Sciatic nerve (tissue), 2 donors: ENCODE measurements around the gene GPR161. TPM values are rescaled to one million over a fixed set of nuclear protein-coding genes. Genes with fewer than 3 reads are reported as not detected.

Experiments
- ATAC-seq: fragments of 200-7000 bp; cut with Tn5 transposase; one replicate; pipeline ENCODE4 v1.9.1; 2020; ENCODE audit warnings: mild to moderate bottlenecking, moderate library complexity
- DNase-seq: peaks from one replicate; pipeline ENCODE4 v3.0.0-alpha.2; 2020; ENCODE audit warnings: low spot score
- intact Hi-C: fragments of 100-400 bp; cut with DNase I; formaldehyde crosslinking; loops from one replicate; pipeline ENCODE4 v1.14.2; 2022
- total RNA-seq: library from RNA; stranded (reverse); fragmentation: NEBNext Ultra II Directional; extraction: Animal tissue kit (Norgen Biotek cat#: 25700); gene quantifications from one replicate; pipeline ENCODE4 v1.2.1, GENCODE V29; 2021
- donor health status: DM: no; HTN: no; CAD: no.
- donor health status: DM: no; HTN: no; CAD: no.

Gene GPR161
- total RNA-seq, 1 donor from 2014 or later: 10.7 TPM

DNA sequence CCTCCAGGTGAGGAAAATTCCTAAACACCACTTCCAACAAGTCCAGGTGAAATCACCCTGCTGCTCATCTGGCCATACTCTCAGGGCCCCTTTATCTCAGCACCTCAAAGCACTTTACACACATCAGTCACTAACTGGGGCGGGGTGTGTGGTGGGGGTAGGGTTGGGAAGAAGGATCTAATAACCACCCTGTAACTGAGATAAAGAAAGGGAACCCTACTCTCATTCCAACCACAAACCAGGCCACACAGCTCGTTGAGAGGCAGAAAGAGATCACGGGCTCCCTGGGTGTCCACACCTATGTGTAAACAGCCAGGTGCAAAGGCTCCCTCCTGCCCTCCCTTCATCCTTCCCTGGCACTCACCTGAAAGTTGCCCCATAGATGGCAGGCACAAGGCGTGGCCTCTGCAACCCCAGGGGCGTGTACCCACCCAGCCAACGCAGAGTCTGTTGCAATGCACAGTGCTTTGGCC, 20.4 kb downstream of the GPR161 start:
- DNase-seq: no peak
- intact Hi-C loops: no loop called here
- no peak for ATAC-seq

GRCh38 chr1:168114845-168115244, 21.9 kb downstream of the GPR161 start:
- ATAC-seq (no peak), DNase-seq (no peak)
- intact Hi-C loops: no loop called here

DNA sequence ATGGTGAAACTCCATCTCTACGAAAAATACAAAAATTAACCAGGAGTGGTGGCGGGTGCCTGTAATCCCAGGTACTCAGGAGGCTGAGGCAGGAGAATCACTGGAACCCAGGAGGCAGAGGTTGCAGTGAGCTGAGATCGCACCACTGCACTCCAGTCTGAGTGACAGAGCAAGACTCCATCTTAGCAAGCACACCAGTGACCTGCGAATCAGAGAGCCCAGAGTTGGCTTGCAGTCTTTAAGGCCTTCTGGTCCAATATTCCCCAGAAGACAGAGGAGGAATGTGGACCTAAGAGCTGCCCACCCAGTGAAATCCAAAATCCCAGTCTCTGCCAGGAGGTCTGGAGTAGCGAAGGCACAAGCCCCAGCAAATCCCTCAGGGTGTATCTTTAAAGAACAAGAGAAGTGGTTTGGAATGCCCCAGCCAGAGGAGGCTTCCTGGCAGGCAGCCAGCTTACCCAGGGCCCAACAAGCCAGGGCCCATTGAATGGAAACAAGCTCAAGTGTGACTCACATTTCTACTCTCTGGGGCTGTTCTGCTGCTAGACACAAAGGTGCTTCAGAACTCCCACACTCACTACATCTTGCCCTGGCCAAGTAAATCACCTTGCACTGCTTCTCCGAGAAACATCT, 23.9 kb downstream of the GPR161 start:
- ATAC-seq (no peak), DNase-seq (no peak)
- intact Hi-C loops: no loop called here

- DNase-seq: no peak
- intact Hi-C loops: no loop called here
- ATAC-seq: no peak
These were observed 25.7 kb downstream of the GPR161 start for GRCh38 chr1:168110896-168111545.

GRCh38 chr1:168106274-168106673, 30.5 kb downstream of the GPR161 start:
- DNase-seq (no peak), ATAC-seq (no peak)
- intact Hi-C loops: no loop called here

DNA sequence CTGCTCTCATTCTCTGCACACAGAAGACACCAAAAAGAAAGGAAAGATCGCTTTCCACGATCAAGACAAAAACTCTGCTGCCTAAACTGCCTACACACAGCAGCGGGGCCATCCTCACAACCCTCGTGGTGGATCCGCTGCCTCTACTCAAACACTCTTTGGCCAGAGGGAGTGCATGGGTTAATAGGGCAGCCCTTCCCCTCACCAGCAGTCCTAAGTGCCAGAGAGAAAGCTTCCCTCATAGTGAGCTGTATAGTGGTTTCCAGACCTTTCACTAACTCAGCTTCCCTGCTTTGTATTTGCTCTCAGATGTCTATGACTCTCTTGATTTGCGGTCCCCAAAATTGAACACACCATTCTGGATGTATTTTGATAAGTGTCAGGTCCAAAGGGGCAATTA, 30.9 kb downstream of the GPR161 start:
- intact Hi-C loops: no loop called here
- DNase-seq (no peak), ATAC-seq (no peak)

- DNase-seq: no peak
- no peak for ATAC-seq
- intact Hi-C loops: no loop called here
These were observed 32.2 kb downstream of the GPR161 start for GRCh38 chr1:168104535-168104934.

- intact Hi-C loops: no loop called here
These were observed 34.2 kb downstream of the GPR161 start for GRCh38 chr1:168102487-168102886.

DNA sequence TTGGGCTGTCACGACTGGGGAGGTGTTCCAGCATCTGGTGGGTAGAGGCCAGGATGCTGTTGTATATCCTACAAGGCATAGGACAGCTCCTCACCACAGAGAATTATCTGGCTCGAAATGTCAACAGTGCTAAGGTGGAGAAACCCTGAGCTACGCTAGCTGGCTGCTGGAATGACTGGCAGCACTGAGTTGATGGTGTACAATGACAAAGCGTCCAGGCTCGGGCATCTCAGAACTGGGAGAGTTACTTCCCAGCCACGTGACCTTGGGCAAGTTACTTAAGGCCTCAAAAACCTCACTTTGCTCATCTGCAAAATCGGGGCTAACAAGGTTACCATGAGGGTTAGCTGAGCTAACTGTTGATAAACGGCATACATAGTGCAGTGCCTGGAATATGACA, 35.4 kb downstream of the GPR161 start:
- intact Hi-C loops: no loop called here
- DNase-seq (no peak), ATAC-seq (no peak)

More at GRCh38 chr1:168102487-168102886, 34.2 kb downstream of the GPR161 start:
- DNase-seq (no peak), ATAC-seq (no peak)

DNA sequence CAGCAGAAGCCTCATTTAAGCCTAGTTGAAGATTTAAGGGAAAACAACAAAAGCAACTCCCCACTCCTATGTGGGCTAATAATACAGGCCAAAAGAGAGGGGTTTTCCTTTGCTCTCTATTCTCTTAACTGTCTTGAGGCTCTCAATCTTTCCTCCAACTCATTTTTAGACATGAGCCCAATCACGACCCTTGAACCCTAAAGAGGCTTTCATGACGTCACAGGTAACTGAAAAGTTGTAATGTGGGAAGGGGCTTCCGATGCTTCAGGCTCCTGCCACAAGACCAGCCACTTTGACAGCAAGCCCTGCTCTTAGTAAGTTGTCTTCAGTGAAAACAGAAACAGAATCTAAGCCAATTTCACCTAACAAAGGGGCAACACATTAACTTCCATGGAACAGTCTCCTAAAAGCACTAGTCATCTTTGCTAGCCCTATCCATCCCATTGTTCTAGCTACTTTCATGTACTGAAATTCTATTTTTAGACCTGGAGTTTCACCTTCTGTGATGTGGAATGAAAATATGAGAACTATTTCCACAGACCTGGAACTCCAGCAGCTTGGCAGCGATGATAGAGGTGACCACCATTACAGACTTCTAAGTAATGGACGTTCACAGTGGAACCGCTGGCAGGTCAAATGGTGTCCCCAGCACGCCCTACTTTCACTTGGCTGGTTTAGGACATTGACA, 36.3 kb downstream of the GPR161 start:
- DNase-seq: no peak
- no peak for ATAC-seq
- intact Hi-C loops: no loop called here

DNA sequence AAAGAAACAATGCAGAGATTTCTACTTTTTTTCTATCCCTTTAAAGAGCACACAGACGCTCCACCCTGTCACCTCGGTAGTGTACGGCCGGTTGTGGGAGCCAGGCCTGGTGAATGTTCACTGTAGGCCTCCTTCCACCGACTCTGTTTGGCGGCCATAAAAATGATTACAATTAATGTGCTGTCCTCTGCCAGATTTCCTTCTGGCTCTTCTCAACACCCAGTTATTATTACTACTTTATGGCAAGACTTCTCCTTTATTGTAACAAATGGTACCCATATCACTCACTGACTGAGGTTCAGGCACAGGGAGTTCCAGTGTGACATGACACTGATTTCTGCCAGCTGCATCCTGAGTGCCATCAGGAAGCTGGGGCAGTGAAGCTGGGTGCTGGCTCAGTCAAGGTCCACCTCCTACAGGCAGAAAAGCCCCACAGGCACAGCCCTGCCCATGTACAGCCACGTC, 37.4 kb downstream of the GPR161 start:
- no peak for DNase-seq
- intact Hi-C loops: no loop called here
- ATAC-seq: no peak

- intact Hi-C loops: no loop called here
- peak; percentile 21 for ATAC-seq
- no peak for DNase-seq
These were observed 38.0 kb downstream of the GPR161 start for GRCh38 chr1:168098534-168099320.

GRCh38 chr1:168097921-168098528, 38.7 kb downstream of the GPR161 start:
- DNase-seq: peak; percentile 43
- intact Hi-C loops: no loop called here
- ATAC-seq: peak; percentile 17

DNA sequence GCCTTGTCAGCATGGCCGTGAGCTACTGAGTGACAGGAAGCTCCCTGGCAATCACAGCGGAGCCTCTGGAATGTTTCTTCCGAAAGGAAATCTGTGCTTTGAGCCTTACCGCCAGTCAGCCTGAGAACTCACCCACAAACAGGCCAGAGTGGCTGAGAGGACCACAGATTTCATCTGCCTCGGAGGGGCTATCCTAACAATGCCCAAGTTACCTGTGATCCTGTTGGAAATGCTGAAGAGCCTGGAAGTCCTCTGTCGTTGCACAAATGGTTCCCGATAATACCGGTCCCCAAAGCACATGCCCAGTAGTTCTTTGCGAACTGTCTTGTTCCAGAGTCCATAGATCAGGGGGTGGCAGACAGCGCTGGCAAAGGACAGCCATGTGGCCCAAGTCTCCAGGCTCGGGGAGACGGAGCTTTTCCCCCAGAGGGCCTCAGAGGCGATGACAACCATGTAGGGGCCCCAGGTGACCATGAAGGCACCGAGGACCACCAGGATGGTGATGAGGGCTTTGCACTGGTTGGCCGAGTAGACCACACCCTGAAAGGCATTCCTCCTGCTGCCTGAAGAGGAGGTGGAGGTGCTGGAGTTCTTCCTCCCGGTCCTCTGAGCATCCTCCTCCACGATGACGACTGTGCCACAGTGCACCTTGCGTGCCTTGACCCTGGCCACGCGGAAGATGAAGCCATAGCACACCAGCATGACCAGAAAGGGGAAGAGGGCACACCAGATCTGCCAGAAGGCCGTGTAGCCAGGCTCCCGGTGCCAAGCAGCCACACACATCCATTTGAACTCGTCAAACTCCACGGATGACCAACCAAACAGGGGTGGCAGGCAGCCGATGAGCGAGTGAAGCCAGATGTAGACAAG, 40.2 kb downstream of the GPR161 start:
- DNase-seq (no peak), ATAC-seq (no peak)
- intact Hi-C loops: no loop called here

DNA sequence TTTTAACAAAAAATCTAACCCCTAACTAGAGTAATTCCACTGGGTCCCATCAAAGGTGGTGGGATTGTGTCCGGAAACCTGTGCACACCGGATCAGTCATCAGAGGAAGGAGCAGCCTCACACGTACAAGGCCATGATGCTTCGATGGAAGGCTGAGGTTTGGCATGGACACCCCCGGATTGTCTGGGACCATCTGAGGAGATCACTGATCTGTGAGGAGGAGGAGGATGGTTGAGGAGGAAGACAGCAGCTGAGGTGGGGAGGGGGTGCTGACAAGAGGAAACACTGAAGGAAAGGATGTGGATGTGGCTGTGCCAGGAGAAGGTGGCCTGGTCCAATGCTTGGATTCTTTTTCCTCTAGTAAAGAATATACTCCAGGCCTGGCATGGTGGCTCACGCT, 41.3 kb downstream of the GPR161 start:
- intact Hi-C loops: no loop called here
- DNase-seq (no peak), ATAC-seq (no peak)

DNA sequence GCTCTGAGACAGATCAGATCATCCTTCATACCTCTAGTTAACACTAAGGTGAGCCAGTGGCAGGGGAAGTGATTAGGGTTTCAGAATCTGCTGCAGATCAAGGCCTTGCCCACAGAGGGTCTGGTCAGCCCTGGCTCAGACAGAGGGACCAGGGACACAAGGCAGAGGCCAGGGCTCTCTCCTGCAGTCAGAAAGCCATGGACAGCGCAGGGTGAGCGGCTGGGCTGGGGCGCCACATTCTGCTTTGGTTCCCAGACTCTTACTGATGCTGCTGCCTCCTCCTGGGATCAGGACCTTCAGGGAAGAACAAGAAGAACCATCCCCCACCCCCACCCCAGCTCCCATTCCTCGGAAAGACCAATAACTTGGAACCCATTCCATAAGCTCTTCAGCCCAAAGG, 43.1 kb downstream of the GPR161 start:
- no peak for ATAC-seq
- intact Hi-C loops: no loop called here
- DNase-seq: no peak

- intact Hi-C loops: no loop called here
- DNase-seq (no peak), ATAC-seq (peak; percentile 8)
These were observed 44.0 kb downstream of the GPR161 start for GRCh38 chr1:168092566-168093355.
